NCI-H1092 (cell line): Measurements from ENCODE around the gene GRIP2.
A peak's percentile ranks its signal among the peaks of the same experiment; 100 is the strongest.

ENCODE experiments used
- DNase-seq: peaks from one replicate; lab custom pipeline; 2025; lab: John Stamatoyannopoulos, UW

Gene GRIP2

GRCh38 chr3:14465425-14465824 lies 74.7 kb downstream of the GRIP2 start:
- no peak for DNase-seq

- no peak for DNase-seq
Observed at GRCh38 chr3:14464521-14464920, 75.6 kb downstream of the GRIP2 start.

- DNase-seq: no peak
Observed at GRCh38 chr3:14464141-14464465, 76.0 kb downstream of the GRIP2 start.

- DNase-seq: no peak
Observed at GRCh38 chr3:14463330-14464140, 76.6 kb downstream of the GRIP2 start.

- no peak for DNase-seq
Observed at GRCh38 chr3:14462738-14463137, 77.4 kb downstream of the GRIP2 start.

GRCh38 chr3:14461748-14462324 lies 78.3 kb downstream of the GRIP2 start:
- DNase-seq: peak; percentile 49

GRCh38 chr3:14461006-14461747 lies 79.0 kb downstream of the GRIP2 start:
- DNase-seq: no peak

- no peak for DNase-seq
Observed at GRCh38 chr3:14460342-14461005, 79.7 kb downstream of the GRIP2 start.

- no peak for DNase-seq
Observed at GRCh38 chr3:14459787-14460186, 80.4 kb downstream of the GRIP2 start.

- DNase-seq: no peak
Observed at GRCh38 chr3:14459384-14459783, 80.8 kb downstream of the GRIP2 start.

- no peak for DNase-seq
Observed at GRCh38 chr3:14458434-14459275, 81.5 kb downstream of the GRIP2 start.

GRCh38 chr3:14457999-14458398 lies 82.1 kb downstream of the GRIP2 start:
- no peak for DNase-seq

- no peak for DNase-seq
Observed at GRCh38 chr3:14457481-14457880, 82.7 kb downstream of the GRIP2 start.

GRCh38 chr3:14456794-14457193 lies 83.3 kb downstream of the GRIP2 start:
- DNase-seq: no peak

GRCh38 chr3:14455571-14456317 lies 84.4 kb downstream of the GRIP2 start:
- DNase-seq: peak; percentile 56

GRCh38 chr3:14454639-14455310 lies 85.4 kb downstream of the GRIP2 start:
- DNase-seq: no peak

- DNase-seq: no peak
Observed at GRCh38 chr3:14453876-14454638, 86.1 kb downstream of the GRIP2 start.

- peak; percentile 96 for DNase-seq
Observed at GRCh38 chr3:14452740-14453710, 87.1 kb downstream of the GRIP2 start.
